ENCODE measurements around the gene FBXO44. TPM values are rescaled to one million over a fixed set of nuclear protein-coding genes. Genes with fewer than 3 reads are reported as not detected.

Gene FBXO44
- total and polyA plus RNA-seq, 12 donors: 6.3 to 121 (median 38.1) TPM

DNA sequence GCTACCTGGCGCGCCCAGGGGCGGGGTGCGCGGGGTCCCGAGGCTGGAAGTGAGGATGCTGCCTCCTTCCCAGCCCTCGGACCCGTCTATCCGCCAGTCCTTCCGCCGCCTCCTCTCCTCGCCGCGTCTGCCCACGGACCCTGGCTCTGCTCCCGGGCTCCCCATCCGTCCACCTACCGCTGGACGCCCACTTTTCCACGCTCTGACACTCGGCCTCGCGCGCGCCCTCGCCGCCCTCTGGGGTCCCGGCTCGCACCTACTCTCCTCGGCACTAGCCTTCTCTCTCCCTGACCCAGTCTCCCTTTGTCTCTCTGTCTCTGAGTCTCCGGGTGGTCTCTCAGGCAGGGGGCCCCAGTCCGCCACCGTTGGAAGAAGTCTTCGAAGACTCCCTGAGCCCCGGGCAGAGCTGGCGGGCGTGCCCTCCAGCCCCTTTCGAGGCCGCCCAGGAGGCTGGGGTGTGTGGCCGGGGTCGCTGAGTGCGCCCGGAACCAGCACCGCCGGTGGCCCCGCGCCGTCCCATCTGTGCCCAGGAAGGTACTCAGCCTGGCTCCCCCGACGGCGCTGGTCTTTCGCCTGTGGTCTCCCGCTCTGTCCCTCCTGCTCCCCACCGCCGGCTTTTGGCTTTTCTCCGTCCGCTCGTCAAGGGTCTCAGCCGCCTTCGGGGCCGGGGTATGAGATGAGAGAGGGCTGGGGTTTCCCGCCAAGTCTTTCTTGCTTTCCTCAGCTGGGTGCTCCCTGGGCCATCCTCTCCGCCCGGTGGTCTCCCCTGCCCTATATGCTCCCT, 37.4 kb downstream of the FBXO44 start:
- WGBS, 4 donors: 3 to 8% (median 6%) methylated on average over 7 to 64 of the region's 64 CpGs
- H3K27me3 ChIP-seq: peaks cover 43% of the 10 kb centered on the region
- TF ChIP-seq CTCF (IDR thresholded peaks at IDR 0.05) (no peak), POLR2A (IDR thresholded peaks at IDR 0.05) (no peak)
- H3K27ac ChIP-seq: no peak overlapping the region
- intact Hi-C loops (cut with DNase I): no loop called here
- peaks cover 0 to 13% of the 10 kb centered on the region in 2 donors for H3K4me1 ChIP-seq (replicated peaks in 1 of 2)
- no peak overlapping the region for H3K4me3 ChIP-seq
- no peak for DNase-seq
- H3K9me3 ChIP-seq (replicated peaks in 1 of 3): no peaks in the 10 kb centered on the region
- H3K36me3 ChIP-seq (replicated peaks in 1 of 2): no peaks in the 10 kb centered on the region

DNA sequence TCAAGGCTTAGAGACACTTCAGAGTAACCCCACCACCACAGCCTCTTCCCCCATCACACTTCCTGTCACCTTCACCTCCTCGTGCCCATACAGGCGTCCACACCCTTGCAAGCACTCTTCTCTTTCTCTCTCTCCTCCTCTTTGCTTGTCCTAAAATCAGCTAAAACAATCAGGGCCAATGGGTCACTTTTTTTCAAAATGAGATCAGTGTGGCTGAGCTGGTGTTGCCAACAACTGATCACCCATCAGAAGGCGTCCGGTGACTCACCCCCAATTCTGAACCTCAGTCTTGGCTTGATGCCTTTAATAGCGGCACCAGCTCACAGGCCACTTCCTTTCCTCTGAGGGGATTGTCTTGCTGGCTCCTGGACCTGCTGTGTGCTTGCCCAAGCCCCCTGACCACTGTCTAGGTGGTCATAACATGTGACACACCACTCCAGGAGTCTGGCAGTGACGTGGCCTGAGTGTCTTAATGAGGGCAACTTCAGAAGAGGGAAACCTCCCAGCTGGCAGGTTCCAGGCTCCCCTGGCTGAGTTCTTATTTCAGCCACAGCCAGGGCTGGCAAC, 38.4 kb downstream of the FBXO44 start:
- intact Hi-C loops (cut with DNase I): no loop called here
- no peak overlapping the region for H3K4me3 ChIP-seq
- peak; percentile 50 to 79 (median 79) for DNase-seq
- H3K27me3 ChIP-seq: peaks cover 43% of the 10 kb centered on the region
- peaks cover 0 to 13% of the 10 kb centered on the region in 2 donors for H3K4me1 ChIP-seq (replicated peaks in 1 of 2)
- TF ChIP-seq CTCF (IDR thresholded peaks at IDR 0.05): no peak
- TF ChIP-seq POLR2A (IDR thresholded peaks at IDR 0.05): no peak
- WGBS, 4 donors: 6 to 15% (median 8%) methylated on average over 5 to 6 of the region's 6 CpGs
- H3K36me3 ChIP-seq (replicated peaks in 1 of 2): no peaks in the 10 kb centered on the region
- no peaks in the 10 kb centered on the region for H3K9me3 ChIP-seq (replicated peaks in 1 of 3)
- no peak overlapping the region for H3K27ac ChIP-seq

DNA sequence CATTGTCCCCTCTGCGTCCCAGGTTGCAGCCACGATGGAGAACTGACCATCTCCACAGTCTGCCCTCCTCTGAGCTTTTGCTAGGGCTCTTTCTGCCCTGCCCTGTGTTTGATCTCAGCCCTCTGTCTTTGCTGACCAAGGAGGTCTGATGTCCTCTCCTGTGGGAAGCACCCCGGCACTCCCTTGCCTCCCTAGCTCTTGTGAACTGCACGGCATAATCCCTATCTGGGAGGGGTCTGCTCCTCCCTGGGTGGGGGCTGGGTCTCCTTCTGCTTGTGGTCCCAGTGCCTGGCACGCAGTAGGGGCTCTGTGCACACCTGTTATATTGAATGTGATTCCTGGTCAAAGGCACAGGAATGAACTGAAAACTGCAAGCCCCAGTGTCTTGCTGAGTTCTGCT, 39.2 kb downstream of the FBXO44 start:
- no peak for DNase-seq
- TF ChIP-seq POLR2A (IDR thresholded peaks at IDR 0.05) (no peak), CTCF (IDR thresholded peaks at IDR 0.05) (no peak)
- Histone ChIP-seq H3K27me3 (peaks cover 38% of the 10 kb centered on the region), H3K4me3 (no peak overlapping the region), H3K27ac (no peak overlapping the region), H3K4me1 (replicated peaks in 1 of 2) (peaks cover 0 to 13% of the 10 kb centered on the region in 2 donors), H3K36me3 (replicated peaks in 1 of 2) (no peaks in the 10 kb centered on the region), H3K9me3 (replicated peaks in 1 of 3) (no peaks in the 10 kb centered on the region)
- intact Hi-C loops (cut with DNase I): no loop called here
- WGBS, 4 donors: 65 to 79% (median 71%) methylated on average over 4 to 5 of the region's 5 CpGs

DNA sequence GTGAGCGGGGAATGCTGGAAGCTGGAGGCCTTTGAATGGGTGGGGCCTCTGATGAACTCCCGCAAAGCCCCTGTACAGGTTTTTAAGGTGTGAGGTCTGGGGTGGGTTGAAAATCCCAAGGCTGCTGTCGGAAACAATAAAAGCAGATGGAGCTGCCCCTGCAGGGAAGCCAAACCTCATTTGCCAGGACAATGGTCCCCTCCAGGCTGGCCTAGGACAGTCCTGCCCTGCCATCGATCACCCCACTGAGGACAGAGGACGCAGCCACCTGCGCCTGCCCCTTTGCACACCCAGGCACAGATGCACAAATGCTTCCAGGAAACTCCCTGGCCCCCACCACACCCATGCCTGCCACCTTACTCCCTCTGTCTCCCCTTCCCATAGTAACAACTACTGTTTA, 41.2 kb downstream of the FBXO44 start:
- H3K4me3 ChIP-seq: no peak overlapping the region
- H3K27ac ChIP-seq: no peak overlapping the region
- WGBS, 4 donors: 76 to 89% (median 81%) methylated on average over 6 of the region's 6 CpGs
- no peaks in the 10 kb centered on the region for H3K9me3 ChIP-seq (replicated peaks in 1 of 3)
- peaks cover 0 to 9% of the 10 kb centered on the region in 2 donors for H3K4me1 ChIP-seq (replicated peaks in 1 of 2)
- intact Hi-C loops (cut with DNase I): no loop called here
- TF ChIP-seq CTCF (IDR thresholded peaks at IDR 0.05) (no peak), POLR2A (IDR thresholded peaks at IDR 0.05) (no peak)
- H3K36me3 ChIP-seq (replicated peaks in 1 of 2): no peaks in the 10 kb centered on the region
- no peak for DNase-seq
- peaks cover 29% of the 10 kb centered on the region for H3K27me3 ChIP-seq

Data from adrenal gland (tissue), 12 donors.